HCT116 (cell line): ENCODE results near the gene NRXN2. TPM values are rescaled to one million over a fixed set of nuclear protein-coding genes. Genes with fewer than 3 reads are reported as not detected.
A peak's percentile ranks its signal among the peaks of the same experiment; 100 is the strongest.

Source experiments
- ATAC-seq: fragments of 200-7000 bp; cut with Tn5 transposase; 2 replicates; pipeline ENCODE4 v1.9.1; 2020; ENCODE audit warnings: mild to moderate bottlenecking, moderate library complexity
- BruUV-seq: library from RNA; stranded (reverse); fragments of 400-500 nt; replicated peaks from 2 replicates; lab custom pipeline; 2021; lab: Mats Ljungman, UMichigan
- CTCF ChIA-PET: fragments of 300-600 bp; sonication (Branson Sonifier 250); formaldehyde crosslinking; loops from one replicate; lab custom pipeline; 2021; ENCODE audit warnings: antibody characterized with exemption; lab: Charles Lee
- POLR2A ChIA-PET: fragments of 300-600, 350-600 bp; sonication (Branson Sonifier 250); formaldehyde crosslinking; loops from one replicate; lab custom pipeline; 2021; ENCODE audit warnings: antibody characterized with exemption; lab: Charles Lee
- RAD21 ChIA-PET, 2 experiments: fragments of 300-600 bp; sonication (Branson Sonifier 250); formaldehyde crosslinking; loops; one replicate each; lab custom pipeline; 2023; ENCODE audit warnings: low total read pairs in 2 of 2; ENCODE audit not compliant: uncharacterized antibody in 2 of 2, unreplicated experiment in 2 of 2, low non-redundant PET in 1 of 2; lab: Charles Lee
- DNase-seq: peaks from one replicate; pipeline ENCODE4 v3.0.0-alpha.2; 2010; ENCODE audit warnings: low read depth, low spot score
- H2AFZ ChIP-seq: fragments of 200-600 bp; shearing (Covaris generic), sonication (generic); 2 replicates; pipeline ENCODE4 v1.6.1; 2017; ENCODE audit warnings: low read depth, mixed run types, mixed read lengths, antibody characterized with exemption, low read length; ENCODE audit not compliant: poor library complexity, severe bottlenecking
- H3K27ac ChIP-seq: 2 replicates; pipeline ENCODE4 v1.5.1; 2012; ENCODE audit warnings: low read depth, low read length
- H3K27me3 ChIP-seq: fragments of 200-600 bp; sonication (generic); 2 replicates; pipeline ENCODE4 v1.6.1; 2016; ENCODE audit warnings: mixed run types, low read length, mixed read lengths; ENCODE audit not compliant: insufficient read depth
- H3K36me3 ChIP-seq, 2 experiments: fragments of 200-500 bp in 1 of 2; fragments of 200-600 bp in 1 of 2; sonication (Bioruptor generic) in 1 of 2; sonication (generic) in 1 of 2; 2 replicates each; pipeline versions ENCODE4 v1.5.1 to v1.6.1; 2014 to 2016; ENCODE audit warnings: low read length in 2 of 2, inconsistent platforms in 1 of 2, mixed read lengths in 1 of 2, mixed run types in 1 of 2; ENCODE audit not compliant: insufficient read depth in 2 of 2, control insufficient read depth in 1 of 2
- H3K4me1 ChIP-seq, 2 experiments: fragments of 200-600 bp in 1 of 2; sonication (generic) in 1 of 2; 2 replicates each; pipeline versions ENCODE4 v1.5.1 to v1.6.1; 2012 to 2017; ENCODE audit warnings: low read length in 2 of 2, inconsistent platforms in 1 of 2, mild to moderate bottlenecking in 1 of 2, mixed read lengths in 1 of 2, mixed run types in 1 of 2, moderate library complexity in 1 of 2; ENCODE audit not compliant: insufficient read depth in 2 of 2, control insufficient read depth in 1 of 2
- H3K4me2 ChIP-seq: fragments of 200-600 bp; sonication (generic); 2 replicates; pipeline ENCODE4 v1.6.1; 2017; ENCODE audit warnings: mixed run types, low read length, mixed read lengths
- H3K4me3 ChIP-seq, 2 experiments: fragments of 200-600 bp in 1 of 2; sonication (generic) in 1 of 2; replicated peaks in 1 of 2; 2 replicates each; pipeline ENCODE4 v1.5.1; 2011 to 2016; ENCODE audit warnings: low read length in 2 of 2, control low read depth in 1 of 2, low read depth in 1 of 2, mild to moderate bottlenecking in 1 of 2, mixed read lengths in 1 of 2, mixed run types in 1 of 2
- H3K79me2 ChIP-seq: fragments of 200-600 bp; sonication (generic); 2 replicates; pipeline ENCODE4 v1.6.1; 2017; ENCODE audit warnings: mild to moderate bottlenecking, mixed run types, low read length, moderate library complexity, mixed read lengths; ENCODE audit not compliant: insufficient read depth
- H3K9ac ChIP-seq: fragments of 200-600 bp; sonication (generic); 2 replicates; pipeline ENCODE4 v1.6.1; 2016; ENCODE audit warnings: low read length, mixed read lengths
- H3K9me2 ChIP-seq: fragments of 200-600 bp; sonication (generic), shearing (Covaris generic); 2 replicates; pipeline ENCODE4 v1.6.1; 2017; ENCODE audit warnings: mixed run types, mild to moderate bottlenecking, moderate library complexity; ENCODE audit not compliant: insufficient read depth
- H3K9me3 ChIP-seq, 2 experiments: fragments of 200-500 bp in 1 of 2; fragments of 200-600 bp in 1 of 2; sonication (Bioruptor generic) in 1 of 2; sonication (generic) in 1 of 2; 2 replicates each; pipeline ENCODE4 v1.6.1; 2014 to 2017; ENCODE audit warnings: low read length in 2 of 2, mixed read lengths in 2 of 2, inconsistent platforms in 1 of 2, low read depth in 1 of 2, mild to moderate bottlenecking in 1 of 2, mixed run types in 1 of 2, moderate library complexity in 1 of 2; ENCODE audit not compliant: control insufficient read depth in 1 of 2, insufficient read depth in 1 of 2
- H4K20me1 ChIP-seq: fragments of 200-600 bp; sonication (generic), shearing (Covaris generic); 2 replicates; pipeline ENCODE4 v1.6.1; 2017; ENCODE audit warnings: mixed run types, mild to moderate bottlenecking, moderate library complexity; ENCODE audit not compliant: insufficient read depth
- CBX3 ChIP-seq: IDR thresholded peaks from 2 replicates; pipeline ENCODE4 v1.6.1; 2012; ENCODE audit warnings: low read depth
- CEBPB ChIP-seq: IDR thresholded peaks from 2 replicates; pipeline ENCODE4 v1.6.1; 2012; ENCODE audit warnings: low read depth
- CTCF ChIP-seq, 3 experiments: fragments of 200-600 bp in 1 of 3; sonication (generic) in 1 of 3; IDR thresholded peaks in 2 of 3; conservative IDR thresholded peaks in 1 of 3; 2 replicates each; pipeline ENCODE4 v1.5.1; 2012 to 2017; ENCODE audit warnings: low read depth in 2 of 3, low read length in 2 of 3, antibody characterized with exemption in 1 of 3, borderline replicate concordance in 1 of 3, control low read depth in 1 of 3, mild to moderate bottlenecking in 1 of 3, mixed read lengths in 1 of 3, mixed run types in 1 of 3, moderate library complexity in 1 of 3; ENCODE audit not compliant: insufficient read depth in 1 of 3
- FOSL1 ChIP-seq: IDR thresholded peaks from 2 replicates; pipeline ENCODE4 v1.6.1; 2012; ENCODE audit warnings: low read depth
- POLR2A ChIP-seq: IDR thresholded peaks from 2 replicates; pipeline ENCODE4 v1.7.0; 2011; ENCODE audit warnings: borderline replicate concordance; ENCODE audit not compliant: insufficient read depth, insufficient read length; ENCODE audit errors: extremely low read depth
- POLR2AphosphoS5 ChIP-seq: IDR thresholded peaks from 2 replicates; pipeline ENCODE4 v1.6.1; 2011; ENCODE audit warnings: mild to moderate bottlenecking, low read depth, low read length, moderate library complexity
- REST ChIP-seq: IDR thresholded peaks from 2 replicates; pipeline ENCODE4 v1.6.1; 2012; ENCODE audit warnings: low read depth
- SIN3A ChIP-seq: IDR thresholded peaks from 2 replicates; pipeline ENCODE4 v1.6.1; 2012; ENCODE audit warnings: low read depth
- SP1 ChIP-seq: IDR thresholded peaks from 2 replicates; pipeline ENCODE4 v1.6.1; 2012; ENCODE audit warnings: low read depth
- SRF ChIP-seq: IDR thresholded peaks from 2 replicates; pipeline ENCODE4 v1.6.1; 2012; ENCODE audit warnings: low read depth
- TCF7L2 ChIP-seq: IDR thresholded peaks from 2 replicates; pipeline ENCODE4 v1.7.0; 2011; ENCODE audit warnings: borderline replicate concordance, inconsistent platforms; ENCODE audit not compliant: insufficient read depth, insufficient read length; ENCODE audit errors: extremely low read depth
- YY1 ChIP-seq: IDR thresholded peaks from 2 replicates; pipeline ENCODE4 v1.6.1; 2011; ENCODE audit warnings: low read length, low read depth, moderate library complexity, mild to moderate bottlenecking; ENCODE audit not compliant: insufficient replicate concordance; ENCODE audit errors: extremely low read depth
- ZBTB33 ChIP-seq: IDR thresholded peaks from 2 replicates; pipeline ENCODE4 v1.6.1; 2011; ENCODE audit warnings: mild to moderate bottlenecking, low read length, moderate library complexity; ENCODE audit not compliant: insufficient replicate concordance; ENCODE audit errors: extremely low read depth
- ZFX ChIP-seq: fragments of 450-650 bp; IDR thresholded peaks from 2 replicates; pipeline ENCODE4 v1.6.1; 2017
- ZNF274 ChIP-seq: fragments of 200-500 bp; sonication (Bioruptor generic); IDR thresholded peaks from 2 replicates; pipeline ENCODE4 v1.6.1; 2014; ENCODE audit warnings: mild to moderate bottlenecking, low read depth, low read length, inconsistent platforms
- intact Hi-C: fragments of 100-400 bp; cut with micrococcal nuclease; formaldehyde crosslinking; loops from 2 replicates; pipeline ENCODE4 v1.10.0; 2022
- total RNA-seq: library from RNA; stranded (reverse); gene quantifications from one replicate; pipeline ENCODE4 v1.2.1, GENCODE V29; 2021; ENCODE audit not compliant: unreplicated experiment
- TF ChIP-seq, protein P1 (sequence below): IDR thresholded peaks from 2 replicates; pipeline ENCODE4 v1.6.1; 2012

Gene NRXN2
- total RNA-seq, 1 experiment from 2014 or later = 1.5 TPM

DNA sequence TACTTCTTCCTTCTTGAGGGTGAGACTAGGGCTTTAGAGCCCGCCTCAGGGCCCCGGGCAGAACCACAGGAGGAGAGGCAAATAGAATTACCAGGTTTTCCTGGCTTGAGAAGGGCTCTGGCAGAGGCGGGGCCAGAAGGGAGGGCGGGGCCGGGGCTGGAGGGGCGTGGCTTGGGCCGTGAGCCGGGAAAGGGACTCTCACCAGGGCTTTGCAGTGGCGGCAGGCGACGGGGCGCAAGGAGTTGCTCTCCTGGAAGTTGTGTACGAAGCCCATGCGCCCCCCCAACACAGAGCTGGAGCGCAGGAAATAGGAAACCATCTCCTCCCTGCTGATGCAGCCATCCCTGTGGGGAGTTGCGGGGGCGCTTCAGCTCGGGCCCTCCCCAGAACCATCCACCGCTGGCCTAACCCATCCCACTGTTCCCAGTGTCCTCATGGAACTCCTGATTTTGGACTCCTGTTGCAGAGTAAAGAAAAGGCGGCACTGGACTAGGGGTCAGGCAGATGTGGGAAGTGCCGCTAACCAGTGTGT is 6.9 kb upstream of the NRXN2 start:
- Histone ChIP-seq H3K79me2 (no peaks in the 10 kb centered on the region), H3K27ac (no peak overlapping the region), H3K9me2 (no peaks in the 10 kb centered on the region), H4K20me1 (no peaks in the 10 kb centered on the region), H3K4me3 (no peak overlapping the region), H3K9me3 (no peaks in the 10 kb centered on the region), H3K27me3 (no peaks in the 10 kb centered on the region), H3K4me2 (peak overlapping the region; percentile 30; the same call in 1 of the 2 replicates), H3K9ac (no peak overlapping the region), H3K4me1 (peaks cover 0 to 8% of the 10 kb centered on the region in 2 experiments; a peak in 2 of 4 replicates), H2AFZ (no peak overlapping the region)
- POLR2A ChIA-PET = no interaction called here
- peak; percentile 93 for ATAC-seq
- CTCF ChIA-PET = interaction anchor here (1.0 kb wide), 1 partner anchor 12 kb away, joined by 3 read pairs; no protein-coding TSS in a partner anchor
- no peak for TF ChIP-seq TCF7L2
- TF ChIP-seq, protein P1, sequence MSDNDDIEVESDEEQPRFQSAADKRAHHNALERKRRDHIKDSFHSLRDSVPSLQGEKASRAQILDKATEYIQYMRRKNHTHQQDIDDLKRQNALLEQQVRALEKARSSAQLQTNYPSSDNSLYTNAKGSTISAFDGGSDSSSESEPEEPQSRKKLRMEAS = no peak
- no peak for TF ChIP-seq FOSL1
- TF ChIP-seq CTCF (IDR thresholded peaks at IDR 0.05 in 2 of 3, conservative IDR thresholded peaks at IDR 0.05 in 1 of 3; ENCODE audit: borderline replicate concordance in 1 of 3, insufficient read depth in 1 of 3, low read depth in 2 of 3, low read length in 2 of 3) = no peak
- no peak for TF ChIP-seq SIN3A
- no peak for TF ChIP-seq SRF
- no peak for TF ChIP-seq CEBPB
- no peak for TF ChIP-seq ZBTB33
- no peak for TF ChIP-seq POLR2A
- TF ChIP-seq POLR2AphosphoS5 = no peak
- TF ChIP-seq CBX3 = no peak
- TF ChIP-seq SP1 = no peak
- TF ChIP-seq YY1 = no peak
- TF ChIP-seq ZNF274 = no peak
- no peak for TF ChIP-seq REST
- TF ChIP-seq ZFX = no peak
- TF ChIP-seq, all 23 proteins: peak for 0
- RAD21 ChIA-PET = no interaction called here
- DNase-seq = no peak
- intact Hi-C loops = no loop called here
- no peaks in the 10 kb centered on the region for H3K36me3 ChIP-seq
- BruUV-seq = no TSS peak
